GM18909 (cell line): Measurements from ENCODE around the gene CNOT10.
"Not testable (repeated sequence)": the region's sequence is repeated elsewhere in the genome, so short reads cannot be mapped to it uniquely, and the experiment has no call there.

ENCODE experiments used
- ATAC-seq: cut with Tn5 transposase; IDR thresholded peaks from one replicate; pipeline ENCODE4 v1.9.1; 2021; ENCODE audit warnings: mild to moderate bottlenecking; ENCODE audit not compliant: unreplicated experiment, poor library complexity

Gene CNOT10

DNA sequence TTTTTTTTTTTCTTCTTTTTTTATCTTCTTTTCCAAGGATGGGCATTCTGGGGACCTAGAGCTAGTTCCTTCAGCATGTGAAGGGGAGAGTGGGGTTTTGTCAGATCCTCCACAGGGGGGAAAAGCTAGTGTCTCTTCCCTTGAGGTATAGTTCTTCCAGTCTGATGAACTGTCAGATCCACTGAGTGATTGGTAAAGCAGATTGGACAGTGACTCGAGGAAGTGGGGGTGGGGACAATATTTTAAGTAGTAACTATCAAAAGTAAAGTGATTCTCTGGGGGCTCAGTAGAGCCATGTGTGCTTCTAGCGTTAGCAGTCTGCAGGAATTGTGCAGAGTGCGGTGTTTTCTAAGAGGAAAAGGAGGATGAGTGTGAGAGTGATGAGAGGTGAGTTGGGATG, 70.8 kb downstream of the CNOT10 start:
- ATAC-seq: no peak

GRCh38 chr3:32757618-32758374, 72.8 kb downstream of the CNOT10 start:
- ATAC-seq: no peak

DNA sequence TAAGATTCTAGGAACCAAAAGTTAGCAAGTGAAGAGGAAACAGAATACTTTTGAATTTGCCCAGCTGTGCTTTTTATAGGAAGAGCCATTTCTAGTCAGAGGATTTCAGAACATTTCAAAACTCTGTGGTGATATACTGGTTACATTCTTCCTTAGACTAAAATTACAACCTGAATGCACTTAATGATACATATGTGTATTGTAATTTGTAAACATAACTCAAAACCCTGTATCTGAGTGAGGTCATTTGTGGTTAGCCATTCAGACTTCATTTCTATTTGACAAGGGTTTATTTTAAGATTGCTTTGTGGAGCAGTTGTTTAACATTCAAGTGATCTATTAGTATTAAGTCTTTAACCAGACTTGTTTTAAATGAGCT, 73.4 kb downstream of the CNOT10 start:
- no peak for ATAC-seq

DNA sequence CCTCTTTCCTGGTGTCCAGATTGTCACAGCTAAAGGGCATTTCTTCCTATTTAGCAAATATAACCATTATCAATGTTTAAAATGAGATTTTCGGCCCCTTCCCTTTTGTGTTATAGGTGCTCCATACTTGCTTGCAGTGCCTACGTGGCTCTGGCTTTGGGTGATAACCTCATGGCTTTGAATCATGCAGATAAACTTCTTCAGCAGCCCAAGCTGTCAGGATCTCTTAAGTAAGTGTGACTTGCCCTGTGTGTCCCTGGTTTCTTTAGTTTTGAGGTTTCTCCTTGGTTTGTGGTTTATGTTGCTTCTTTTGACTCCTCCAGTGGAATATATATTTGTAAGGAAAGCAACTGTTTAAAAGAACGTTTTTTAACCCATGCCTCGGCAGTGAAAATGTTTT, 74.4 kb downstream of the CNOT10 start:
- no peak for ATAC-seq

- no peak for ATAC-seq
Observed at GRCh38 chr3:32764481-32764880, 79.5 kb downstream of the CNOT10 start.

DNA sequence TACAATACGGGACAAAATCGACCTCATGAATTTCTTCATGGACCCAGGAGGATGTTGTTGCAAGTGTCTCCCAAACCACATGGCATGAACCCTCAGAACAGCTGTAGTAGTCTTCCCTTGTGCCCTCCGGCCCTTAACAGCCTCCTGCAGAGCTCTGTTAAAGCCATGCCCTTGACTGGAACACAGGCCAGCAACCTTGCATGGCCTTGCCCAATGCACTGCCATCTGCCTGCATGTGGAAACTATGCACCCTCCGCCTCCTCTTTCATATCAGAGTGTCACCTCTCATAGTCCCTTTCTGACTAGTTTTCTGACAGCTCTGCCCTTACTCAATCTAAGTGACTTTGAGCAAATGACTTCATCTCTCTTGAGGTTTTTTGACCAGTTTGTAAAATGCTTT, 93.4 kb downstream of the CNOT10 start:
- no peak for ATAC-seq

DNA sequence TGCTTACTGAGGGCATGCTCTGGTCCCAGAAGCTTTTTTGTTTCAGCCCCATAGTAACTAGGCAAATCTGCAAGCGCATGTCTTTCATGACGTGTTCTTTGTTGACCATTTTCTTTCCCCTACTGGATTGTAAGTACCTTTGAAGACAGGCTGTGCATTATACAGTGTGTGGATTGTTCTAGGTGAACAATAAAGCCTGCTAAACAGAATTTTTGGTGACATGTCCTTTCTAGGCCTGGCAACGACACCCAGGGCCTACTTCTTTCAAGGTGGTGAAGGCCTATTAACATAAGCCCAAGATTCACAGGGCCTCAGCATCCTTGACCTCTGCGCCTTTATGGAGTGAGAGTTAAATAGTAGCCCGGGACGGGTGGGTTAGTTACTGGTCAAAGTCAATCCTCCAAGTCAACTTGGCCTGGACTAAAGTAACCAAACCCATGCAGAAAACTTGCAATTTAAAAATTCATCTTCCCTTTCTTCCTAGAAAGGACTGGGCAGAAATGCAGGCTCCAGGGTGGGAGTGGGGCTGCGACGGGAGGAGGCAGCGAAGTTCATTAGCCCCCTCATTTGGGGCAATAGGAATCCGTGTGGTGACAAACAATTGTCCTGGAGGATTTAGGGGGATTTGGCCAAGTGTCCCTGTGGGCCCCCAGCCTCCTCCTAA, 95.2 kb downstream of the CNOT10 start:
- no peak for ATAC-seq

- peak; percentile 30 for ATAC-seq
Observed at GRCh38 chr3:32780735-32781210, 95.8 kb downstream of the CNOT10 start.

DNA sequence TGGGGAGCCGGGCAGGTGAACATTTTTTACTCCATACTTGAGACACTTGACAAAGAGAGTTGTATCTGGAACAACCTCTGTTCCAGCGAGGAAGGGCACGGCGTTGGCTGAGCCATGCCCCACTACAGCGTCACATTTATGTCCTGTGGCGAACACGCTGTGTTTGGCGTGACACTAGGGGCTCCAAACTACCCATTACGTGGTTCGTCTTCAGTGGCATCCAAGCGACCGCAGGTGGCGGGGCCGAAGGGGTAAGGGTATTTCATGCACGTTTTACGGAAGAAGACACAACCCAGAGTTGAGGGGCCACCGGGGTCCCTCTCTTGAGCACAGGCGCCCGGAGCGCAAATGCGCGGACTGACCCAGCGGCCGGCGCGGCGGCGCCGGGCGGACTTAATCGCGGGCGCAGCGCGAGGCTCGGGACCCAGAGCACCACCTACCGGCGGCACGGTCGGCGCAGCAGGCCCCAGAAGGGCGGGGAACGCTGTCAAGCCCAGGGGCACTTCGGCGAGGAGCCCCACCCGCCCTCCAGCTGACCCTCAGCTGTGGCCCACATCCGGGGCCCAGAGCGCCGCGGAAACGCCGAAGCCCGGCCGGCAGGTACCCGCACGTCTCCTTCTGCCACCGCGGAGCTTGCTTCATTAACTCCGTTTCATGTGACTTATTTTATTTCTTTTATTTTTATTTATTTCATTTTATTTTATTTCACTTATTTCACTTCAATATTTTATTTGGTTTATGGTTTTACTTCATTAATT, 96.4 kb downstream of the CNOT10 start:
- ATAC-seq: peak; percentile 97

- ATAC-seq: not testable (repeated sequence)
Observed at GRCh38 chr3:32781969-32782270, 96.9 kb downstream of the CNOT10 start.

DNA sequence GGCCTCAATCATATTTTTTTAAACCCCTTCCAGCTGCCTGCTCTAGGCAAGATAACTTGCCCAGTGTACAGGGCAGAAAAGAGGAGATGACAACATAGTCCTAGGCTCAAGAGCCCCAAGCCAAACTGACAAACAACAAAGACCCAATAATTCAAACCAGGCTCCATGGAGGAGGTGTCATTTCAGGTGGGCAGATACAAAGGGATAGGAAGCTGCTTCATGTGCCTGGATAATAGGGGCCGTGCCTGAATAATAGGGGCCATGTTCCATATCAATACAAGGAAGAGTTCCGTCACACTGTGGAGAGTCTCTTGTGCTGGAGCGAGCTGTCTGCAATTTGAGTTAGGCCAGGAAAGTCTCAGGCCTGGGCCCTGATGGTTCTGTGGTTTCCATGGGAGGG, 97.4 kb downstream of the CNOT10 start:
- ATAC-seq: no peak

GRCh38 chr3:32791833-32792232, 106.8 kb downstream of the CNOT10 start:
- ATAC-seq: no peak

- ATAC-seq: no peak
Observed at GRCh38 chr3:32794487-32795308, 109.7 kb downstream of the CNOT10 start.

GRCh38 chr3:32796384-32796950, 111.5 kb downstream of the CNOT10 start:
- not testable (repeated sequence) for ATAC-seq

DNA sequence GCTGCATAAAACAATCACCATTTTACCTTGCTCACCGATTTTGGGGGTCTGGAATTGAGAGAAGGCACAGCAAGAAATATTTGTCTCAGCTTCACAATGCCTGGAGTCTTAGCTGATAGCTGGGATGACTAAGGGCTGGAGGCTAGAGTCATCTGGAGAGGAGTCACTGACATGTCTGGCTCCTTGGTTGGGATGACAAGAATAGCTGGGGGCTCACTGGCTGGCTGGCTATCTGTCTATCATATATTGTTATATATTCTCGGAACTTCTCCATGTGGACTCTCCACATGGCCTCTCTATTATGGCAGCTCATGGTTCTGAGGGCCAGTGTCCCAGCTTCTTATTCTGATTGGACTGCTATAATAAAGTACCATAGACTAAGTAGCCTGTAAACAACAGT, 112.8 kb downstream of the CNOT10 start:
- ATAC-seq: no peak

DNA sequence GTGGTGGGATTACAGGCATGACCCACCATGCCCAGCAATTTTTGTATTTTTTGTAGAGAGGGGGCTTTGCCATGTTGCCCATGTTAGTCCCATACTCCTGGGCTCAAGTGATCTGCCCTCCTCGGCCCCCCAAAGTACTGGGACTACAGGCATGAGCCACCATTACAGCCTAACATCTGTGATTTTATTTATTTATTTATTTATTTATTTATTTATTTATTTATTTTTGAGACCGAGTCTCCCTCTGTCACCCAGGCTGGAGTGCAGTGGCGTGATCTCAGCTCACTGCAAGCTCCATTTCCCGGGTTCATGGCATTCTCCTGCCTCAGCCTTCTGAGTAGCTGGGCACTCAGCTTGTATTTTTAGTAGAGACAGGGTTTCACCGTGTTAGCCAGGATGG, 116.5 kb downstream of the CNOT10 start:
- not testable (repeated sequence) for ATAC-seq

- ATAC-seq: peak; percentile 70
Observed at GRCh38 chr3:32813180-32813579, 128.2 kb downstream of the CNOT10 start.

DNA sequence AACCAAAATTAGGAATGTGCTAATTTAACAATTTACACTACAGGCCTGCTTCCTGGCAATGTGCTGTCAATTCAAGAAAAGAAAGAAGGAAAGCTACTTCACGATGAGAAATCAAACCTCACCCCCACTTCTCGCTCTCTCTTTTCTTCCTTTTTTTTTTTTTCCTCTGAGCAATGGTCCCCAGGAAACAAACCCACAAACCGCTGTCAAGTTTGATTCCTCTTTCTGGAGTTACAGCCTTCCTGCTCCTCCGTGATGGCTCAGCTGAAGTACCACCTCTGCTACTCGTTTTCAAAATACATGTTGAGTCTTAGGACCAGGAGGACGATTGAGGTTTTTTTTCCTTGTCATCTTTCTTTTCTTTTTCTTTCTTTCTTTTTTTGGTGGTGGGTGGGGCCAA, 129.4 kb downstream of the CNOT10 start:
- ATAC-seq: no peak

DNA sequence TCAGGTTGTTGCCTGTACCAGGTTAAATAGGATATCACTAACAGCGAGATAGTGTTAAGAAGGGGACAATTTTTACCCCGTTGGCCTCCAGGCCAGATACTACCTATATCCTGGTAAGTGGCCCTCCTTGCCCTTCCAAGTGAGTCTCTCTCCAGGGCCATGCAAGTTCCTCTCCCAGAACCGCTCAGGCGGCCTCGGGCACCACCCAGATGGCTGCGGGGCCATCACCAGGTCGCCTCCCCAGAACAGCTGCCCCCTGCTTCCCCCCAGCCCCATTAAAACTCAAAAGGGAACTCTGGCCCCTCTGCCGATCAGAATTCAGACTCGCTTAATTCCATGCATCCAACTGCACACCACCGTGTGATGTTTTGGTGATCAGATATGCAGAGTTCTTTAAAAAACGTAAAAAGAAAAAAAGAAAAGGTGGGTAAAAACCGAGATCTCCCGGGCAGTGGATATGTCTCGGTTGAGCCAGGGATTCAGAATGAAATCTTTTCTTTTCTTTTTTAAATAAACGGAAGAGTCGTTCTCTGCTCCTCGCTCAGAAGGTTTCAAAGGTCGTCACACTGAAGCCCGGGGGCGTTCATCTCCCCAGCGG, 131.0 kb downstream of the CNOT10 start:
- no peak for ATAC-seq
